Activated T-helper 9 cell treated with anti-CD3 and anti-CD28 coated beads, Interleukin-2, amount 50 U/mL, for 16 hours (primary cell): Measurements from ENCODE around the gene HTR1E.
"Not testable (repeated sequence)": the region's sequence is repeated elsewhere in the genome, so short reads cannot be mapped to it uniquely, and the experiment has no call there.

Source experiments
- DNase-seq: peaks from one replicate; pipeline ENCODE4 v3.0.0-alpha.2; 2020; ENCODE audit warnings: low read depth

Gene HTR1E, protein sequence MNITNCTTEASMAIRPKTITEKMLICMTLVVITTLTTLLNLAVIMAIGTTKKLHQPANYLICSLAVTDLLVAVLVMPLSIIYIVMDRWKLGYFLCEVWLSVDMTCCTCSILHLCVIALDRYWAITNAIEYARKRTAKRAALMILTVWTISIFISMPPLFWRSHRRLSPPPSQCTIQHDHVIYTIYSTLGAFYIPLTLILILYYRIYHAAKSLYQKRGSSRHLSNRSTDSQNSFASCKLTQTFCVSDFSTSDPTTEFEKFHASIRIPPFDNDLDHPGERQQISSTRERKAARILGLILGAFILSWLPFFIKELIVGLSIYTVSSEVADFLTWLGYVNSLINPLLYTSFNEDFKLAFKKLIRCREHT

DNA sequence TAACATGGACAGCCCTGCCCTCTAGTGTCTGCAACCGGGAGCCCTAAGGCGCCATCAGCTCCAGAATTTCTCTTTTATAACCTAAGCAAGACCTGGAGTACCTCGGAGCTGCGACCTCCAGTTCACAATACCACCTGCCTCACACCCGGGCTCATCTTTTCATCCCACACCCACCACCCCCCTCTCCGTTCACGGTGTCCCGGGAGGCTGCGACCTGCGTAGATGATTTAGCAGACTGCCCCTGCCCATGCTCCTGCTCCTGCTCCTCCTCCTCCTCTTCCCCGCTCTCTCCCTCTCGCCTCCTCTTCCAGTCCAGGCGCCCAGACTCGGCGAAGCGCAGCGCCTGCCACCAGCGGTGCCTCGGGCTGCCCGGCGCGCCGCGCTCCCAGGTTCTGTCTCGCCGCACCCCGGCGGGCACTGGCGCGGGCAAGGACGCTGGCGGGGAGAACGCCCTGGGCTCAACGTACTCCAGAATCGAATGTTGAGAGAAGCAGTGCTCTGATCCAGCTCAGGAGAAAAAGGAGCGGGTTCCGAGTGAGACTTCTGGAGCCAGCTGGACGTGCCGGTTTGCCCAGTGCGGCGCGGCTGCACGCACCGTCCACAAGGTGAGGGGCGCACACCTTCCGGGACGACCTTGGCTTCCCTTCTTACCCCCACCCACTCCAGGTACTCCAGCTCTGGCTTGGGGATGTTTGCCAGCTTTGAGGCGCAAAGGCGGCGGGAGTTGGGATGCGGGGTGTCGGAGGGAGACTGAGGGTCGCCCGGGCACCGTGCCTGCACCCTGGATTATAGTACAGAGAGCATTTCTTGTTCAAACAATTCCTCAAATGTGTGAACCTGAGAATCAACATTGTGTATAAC lies at the start of gene HTR1E:
HTR1E (plus strand) TSS at position 310 of the 861 bp plus-strand sequence. CDS start 77,807 bp downstream, outside the sequence.
- no peak for DNase-seq

DNA sequence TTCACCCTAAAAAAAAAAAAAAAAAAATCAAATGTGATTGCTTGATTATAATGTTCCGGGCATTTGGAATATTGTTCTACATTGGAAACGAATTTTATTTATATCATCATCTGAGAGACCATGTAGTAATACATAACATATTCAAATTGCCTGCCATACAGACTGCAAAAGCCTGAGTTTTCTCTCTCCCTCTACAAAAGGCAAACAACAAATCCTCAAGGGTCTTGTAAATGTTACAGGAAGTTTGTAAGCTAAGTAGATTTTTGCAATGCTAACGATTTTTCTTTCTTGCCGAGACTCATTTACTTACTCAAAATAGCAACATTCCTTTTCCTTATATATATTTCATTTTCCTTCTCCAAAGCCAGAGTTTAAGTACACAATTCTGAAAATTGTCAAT lies 49.0 kb upstream of the HTR1E start:
- no peak for DNase-seq

DNA sequence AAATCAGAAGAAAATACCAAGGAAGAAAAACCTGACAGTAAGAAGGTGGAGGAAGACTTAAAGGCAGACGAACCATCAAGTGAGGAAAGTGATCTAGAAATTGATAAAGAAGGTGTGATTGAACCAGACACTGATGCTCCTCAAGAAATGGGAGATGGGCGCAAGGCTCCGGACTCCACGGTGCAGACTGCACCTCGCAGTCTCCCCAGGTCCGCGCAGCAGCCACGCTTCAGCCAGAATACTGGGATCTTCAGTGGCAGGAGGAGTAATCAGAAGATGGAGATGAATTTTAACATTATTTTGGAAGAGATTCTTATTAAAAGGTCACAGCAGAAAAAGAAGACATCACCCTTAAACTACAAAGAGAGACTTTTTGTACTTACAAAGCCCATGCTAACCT lies 40.1 kb upstream of the HTR1E start:
- DNase-seq: not testable (repeated sequence)

DNA sequence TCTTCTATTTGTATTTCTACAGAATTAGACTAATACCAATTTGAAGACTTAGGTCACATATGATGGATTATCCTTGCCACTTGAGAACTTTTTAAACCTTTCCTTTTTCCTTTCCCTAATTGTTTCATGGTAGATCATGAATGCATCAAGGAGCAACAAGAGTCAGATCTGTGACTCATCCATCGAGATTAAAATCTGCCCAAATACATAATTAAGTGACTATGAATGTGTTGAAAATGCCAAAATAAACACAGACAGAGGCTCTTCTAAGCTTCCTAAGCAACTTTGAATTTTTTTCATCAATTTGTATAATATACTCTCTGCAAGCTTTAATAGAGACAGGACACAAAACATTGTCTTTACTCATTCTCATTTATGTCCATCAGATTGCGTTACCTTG lies 23.5 kb upstream of the HTR1E start:
- no peak for DNase-seq

DNA sequence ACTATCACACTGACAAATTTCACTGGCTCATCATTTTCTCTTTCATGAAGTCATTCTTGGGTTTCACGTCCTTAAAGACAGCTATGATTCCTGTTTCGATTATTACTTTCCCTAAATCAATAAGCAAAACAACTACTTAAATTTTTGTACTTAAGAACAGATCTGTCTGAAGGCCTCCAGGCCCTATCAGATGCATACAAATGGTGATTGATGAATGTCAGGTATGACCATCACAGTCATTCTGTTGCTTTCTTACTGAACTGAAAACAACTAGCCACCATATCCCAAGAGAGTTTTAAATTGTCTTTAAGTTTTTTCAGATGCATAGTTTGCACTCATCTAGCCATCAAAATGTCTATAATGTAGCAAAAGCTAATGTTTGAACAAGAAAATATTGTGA lies 20.9 kb upstream of the HTR1E start:
- no peak for DNase-seq

DNA sequence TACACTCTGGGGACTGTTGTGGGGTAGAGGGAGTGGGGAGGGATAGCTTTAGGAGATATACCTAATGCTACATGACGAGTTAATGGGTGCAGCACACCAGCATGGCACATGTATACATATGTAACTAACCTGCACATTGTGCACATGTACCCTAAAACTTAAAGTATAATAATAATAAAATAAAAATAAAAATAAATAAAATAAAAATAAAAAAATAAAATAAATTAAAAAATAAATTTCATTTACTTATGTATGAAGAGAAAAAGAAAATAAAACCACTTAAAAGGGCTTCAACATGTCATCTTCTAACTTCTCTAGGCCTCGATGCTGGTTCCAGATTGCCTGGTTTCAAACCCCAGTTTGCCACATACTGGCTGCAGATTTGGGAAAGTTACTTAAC lies 10.2 kb upstream of the HTR1E start:
- DNase-seq: not testable (repeated sequence)

DNA sequence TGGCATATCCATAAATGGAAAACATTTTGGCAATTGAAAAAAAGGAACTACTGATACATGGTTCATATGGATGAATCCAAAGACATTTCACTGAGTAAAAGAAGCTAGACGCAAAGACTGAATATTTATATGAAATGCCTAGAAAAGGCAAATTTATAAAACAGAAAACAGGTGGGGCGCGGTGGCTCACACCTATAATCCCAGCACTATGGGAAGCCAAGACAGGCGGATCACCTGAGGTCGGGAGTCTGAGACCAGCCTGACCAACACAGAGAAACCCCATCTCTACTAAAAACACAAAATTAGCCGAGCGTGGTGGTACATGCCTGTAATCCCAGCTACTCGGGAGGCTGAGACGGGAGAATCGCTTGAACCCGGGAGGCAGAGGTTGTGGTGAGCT lies 9.5 kb upstream of the HTR1E start:
- not testable (repeated sequence) for DNase-seq

DNA sequence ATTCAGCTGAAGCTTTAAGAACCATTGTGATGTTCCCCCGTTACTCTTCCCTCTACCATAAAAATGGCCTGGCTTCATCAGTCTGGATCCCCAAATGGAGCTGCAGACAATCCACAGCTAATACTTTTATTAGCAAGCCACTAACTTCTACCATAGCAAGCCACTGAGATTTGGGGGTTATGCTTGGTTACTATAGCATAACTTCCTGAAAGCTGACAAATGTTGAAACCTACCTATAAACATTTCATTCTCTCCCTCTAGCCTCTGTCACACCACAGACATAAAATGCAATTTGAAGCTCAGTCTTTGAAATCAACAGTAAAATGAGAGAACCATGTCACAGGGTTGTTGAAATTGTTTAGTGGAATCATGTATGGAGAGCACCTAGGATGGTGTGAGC lies 3.0 kb upstream of the HTR1E start:
- no peak for DNase-seq

DNA sequence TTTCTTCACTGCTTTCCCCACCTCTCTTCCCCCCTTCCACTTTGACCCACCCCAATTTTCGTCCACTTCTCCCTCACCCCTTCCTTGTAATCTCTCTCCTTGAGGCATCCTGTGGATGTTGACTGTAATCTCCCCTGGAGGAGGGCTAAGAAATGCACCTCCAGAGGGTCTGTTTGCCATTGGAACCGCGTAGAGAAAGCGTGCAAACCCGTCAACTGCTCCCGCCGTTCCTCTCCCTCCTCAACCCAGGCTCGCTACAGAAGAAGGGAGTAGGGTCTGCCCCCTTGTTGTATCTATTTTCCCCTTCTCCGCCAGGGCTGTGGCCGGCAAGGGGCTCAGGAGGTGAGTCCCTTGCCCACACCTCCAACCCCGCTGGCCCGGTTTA lies 502 bp upstream of the HTR1E start:
- DNase-seq: no peak

DNA sequence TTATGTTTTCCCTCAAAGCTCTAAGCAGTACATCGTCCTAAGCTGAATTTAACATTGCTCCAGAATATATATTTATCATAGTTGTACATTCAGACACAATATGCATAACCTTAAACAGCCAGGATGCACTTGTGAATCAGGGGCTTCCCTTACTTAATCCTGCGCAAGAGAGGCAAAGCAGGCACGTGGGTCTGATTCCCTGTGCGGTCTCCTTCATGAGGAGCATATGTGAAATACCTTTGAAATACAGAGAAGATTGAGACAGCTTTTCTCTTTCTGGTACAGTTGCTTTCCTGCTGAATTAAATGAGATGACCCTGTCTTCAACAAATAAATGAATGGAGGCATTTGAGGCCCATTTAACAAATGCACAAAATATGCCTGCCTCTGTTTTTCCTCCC lies 1.5 kb downstream of the HTR1E start:
- no peak for DNase-seq

DNA sequence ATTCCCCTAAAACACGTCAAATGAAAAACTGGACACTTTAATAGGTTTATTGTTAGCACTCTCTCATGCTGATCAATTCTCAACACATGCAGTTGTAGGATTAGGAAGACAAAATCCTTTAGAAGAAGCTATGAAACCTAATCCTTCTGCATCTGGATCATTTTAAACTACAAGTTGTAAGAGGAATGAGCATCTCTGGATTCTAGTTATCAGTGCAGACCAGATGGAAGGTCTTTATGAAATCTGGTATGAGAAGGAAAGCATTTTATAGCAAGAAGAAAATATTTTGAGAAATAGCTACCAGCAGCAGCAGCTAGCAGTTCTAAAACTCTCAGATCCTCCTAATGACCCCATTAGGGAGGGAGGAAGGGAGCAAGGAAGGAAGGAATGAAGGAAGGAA lies 4.1 kb downstream of the HTR1E start:
- no peak for DNase-seq

DNA sequence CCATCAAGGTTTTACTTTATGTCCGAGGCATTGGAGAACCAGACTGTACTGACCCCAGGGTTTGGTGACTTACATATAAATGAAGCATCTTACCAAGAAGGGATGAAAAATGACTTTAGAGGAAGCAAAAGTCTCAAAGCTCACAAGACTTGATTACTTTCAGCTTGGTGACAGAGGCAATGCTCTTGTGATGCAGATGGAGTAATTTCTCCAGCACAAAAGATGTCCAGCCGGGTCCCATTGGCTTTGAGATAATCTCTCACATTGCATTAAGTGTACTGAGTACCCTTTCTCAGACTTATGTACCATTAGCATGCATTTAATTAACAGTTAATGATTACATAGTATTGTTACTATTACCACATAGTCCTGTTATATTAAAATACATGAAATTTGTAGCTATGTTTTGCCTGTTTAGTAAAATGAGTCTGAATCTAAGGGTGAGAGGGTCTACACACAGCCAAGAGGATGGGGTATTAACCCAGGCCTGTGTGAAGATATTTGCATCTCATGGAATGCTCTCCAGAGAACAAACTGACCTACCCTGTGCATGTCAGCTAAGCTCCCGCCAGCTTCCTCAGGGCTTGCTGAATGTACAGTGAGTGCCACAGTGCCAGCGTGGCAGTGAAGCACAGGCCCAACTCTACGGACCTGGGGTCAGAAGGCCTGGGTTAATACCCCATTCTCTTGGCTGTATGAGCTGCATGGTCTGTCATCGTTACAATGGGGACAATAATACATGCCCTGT lies 5.6 kb downstream of the HTR1E start:
- DNase-seq: no peak

DNA sequence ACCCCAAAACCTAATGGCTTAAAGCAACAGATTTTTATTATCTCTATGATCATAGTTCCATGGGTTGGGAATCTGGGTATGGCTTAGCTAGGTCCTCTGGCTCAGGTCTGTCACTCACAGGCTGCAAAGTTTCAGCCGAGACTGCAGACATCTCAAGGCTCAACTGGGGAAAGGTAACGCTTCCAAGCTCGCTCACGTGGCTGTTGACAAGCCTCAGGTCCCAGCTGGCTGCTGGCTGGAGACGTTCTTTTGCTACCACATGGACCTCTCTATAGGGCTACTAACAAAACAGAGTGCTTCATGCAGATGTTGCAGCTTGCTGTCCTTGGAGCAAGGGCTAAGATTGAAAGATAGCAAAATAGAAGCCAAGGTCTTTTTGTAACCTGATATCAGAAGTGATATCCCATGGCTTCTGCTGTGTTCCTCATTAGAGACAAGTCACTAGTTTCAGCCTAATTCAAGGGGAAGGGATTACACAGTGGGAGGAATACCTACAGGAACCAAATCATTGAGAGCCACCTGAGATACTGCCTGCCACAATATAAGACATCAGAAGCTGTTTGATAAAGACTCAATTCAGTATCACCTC lies 6.6 kb downstream of the HTR1E start:
- DNase-seq: no peak

DNA sequence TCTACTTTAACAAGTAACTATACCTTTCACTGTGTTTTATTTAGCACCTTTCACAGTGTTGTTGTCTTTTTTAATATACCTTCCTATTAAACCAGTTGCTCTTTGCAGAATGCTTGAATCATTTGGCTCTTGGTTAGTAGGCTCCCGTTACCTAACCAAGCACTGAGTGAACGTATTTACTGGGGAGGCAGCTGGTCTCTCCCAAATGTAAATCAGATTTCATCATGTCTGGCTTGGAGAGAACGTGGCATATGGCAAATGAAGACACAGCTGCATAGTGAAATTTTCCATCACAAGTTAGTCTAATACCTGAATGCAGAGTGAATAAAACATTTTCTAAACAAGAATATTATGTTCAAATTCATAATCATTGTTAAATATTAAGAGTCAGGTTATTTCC lies 12.4 kb downstream of the HTR1E start:
- DNase-seq: no peak

DNA sequence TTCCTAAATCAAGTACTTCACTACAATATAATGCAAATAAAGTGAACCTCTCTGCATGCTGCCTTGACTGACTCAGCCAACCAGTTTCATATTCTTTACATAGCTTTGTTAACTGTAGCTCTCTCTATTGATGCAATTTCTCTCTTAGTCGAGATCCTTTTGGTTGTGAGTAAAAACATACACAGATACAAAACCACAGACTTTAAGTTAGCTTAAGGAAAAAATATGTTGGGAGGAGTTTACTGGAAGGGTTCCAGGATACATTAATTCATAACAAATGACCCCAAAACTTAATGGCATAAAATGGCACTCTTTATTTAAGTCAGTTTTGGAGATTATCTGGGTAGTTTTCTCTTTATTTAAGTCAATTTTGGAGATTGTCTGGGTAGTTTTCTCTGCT lies 15.7 kb downstream of the HTR1E start:
- DNase-seq: no peak

DNA sequence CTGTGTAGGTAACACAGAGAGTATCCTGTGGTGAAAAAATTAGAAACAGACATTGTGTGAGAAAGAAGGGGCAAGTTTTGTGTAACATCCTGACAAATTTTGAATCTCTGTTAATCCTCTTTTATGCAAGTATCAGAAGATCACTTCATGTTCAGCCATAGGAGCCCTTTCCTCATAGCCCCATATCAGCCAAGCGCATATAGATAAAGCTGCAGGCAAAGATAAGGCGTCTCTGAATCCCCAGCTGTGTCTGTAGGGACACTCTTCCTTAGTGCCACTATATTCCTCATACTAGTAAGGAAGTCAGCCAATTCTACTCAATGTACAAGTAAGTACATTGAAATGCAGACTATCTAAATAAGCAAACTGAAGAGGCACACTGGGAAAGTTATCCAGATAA lies 22.3 kb downstream of the HTR1E start:
- DNase-seq: no peak

DNA sequence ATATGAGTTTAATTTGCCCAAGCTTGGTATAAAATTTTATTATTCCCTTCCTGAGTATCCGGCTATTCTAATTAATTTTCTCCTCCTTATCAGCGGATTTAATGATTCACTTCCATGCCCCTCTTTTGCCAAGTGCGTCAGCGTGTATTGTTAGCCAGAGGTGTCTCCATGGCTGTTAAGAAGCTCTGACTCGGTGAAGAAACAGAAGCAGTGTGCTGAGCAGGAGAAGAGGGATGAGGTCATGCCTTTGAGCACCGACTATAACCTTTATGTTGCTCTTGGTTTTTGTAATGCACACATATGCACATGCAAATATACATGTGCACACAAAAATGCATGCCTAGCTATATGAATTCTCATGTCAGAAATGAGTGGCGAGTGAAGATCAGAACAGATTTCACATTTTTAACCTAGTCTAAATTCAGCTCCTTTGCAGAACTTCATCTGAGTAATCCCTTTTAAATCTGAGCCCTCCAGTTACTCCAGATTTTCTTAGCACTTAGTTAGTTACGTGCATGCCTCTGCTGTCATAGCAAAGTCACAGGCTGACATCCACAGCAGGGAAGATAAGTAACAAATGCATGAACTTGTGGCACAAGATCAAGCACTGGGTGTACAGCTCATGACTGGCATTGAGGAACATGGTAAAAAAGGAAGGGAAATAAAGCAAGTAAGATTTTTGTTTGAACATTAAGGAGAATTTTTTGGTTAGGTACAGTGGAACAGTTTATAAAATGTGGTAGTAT lies 24.3 kb downstream of the HTR1E start:
- DNase-seq: no peak

DNA sequence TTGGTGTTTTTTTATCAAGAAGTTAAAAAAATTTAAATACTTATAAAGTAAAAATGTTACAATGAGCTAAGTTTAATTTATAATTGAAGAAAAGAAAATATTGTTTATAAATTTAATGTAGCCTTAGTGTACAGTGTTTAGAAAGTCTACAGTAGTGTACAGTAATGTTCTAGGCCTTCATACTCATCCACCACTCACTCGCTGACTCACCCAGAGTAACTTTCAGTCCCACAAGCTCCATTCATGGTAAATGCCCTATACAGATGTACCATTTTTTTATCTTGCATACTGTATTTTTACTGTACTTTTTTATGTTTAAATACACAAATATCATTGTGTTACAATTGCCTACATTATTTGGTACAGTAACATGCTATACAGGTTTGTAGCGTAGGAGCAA lies 26.0 kb downstream of the HTR1E start:
- no peak for DNase-seq

DNA sequence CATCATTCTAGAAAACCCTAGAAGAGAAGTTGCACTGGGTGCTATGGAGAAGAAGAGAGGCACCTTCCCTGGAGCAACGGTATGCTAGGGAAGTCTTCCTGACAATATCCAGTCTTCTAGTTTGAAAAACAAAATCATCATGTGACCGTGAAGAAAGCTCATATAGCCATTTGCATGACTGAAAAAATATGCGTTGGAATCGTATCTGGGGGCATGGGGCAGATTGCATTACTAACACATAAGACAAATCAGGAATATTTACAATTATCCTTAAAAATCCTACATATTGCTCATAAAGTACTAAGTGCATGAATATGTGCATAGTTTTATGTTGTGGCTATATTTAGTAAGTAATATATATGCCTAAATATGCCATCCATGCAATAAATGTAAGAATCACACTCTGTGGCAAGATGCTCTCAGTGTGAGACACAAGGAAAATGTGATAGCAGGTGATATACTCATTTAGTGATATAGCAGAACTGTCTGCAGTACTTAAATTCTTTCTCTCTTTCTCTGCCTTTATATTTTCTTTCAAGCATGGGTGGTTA lies 26.8 kb downstream of the HTR1E start:
- no peak for DNase-seq

DNA sequence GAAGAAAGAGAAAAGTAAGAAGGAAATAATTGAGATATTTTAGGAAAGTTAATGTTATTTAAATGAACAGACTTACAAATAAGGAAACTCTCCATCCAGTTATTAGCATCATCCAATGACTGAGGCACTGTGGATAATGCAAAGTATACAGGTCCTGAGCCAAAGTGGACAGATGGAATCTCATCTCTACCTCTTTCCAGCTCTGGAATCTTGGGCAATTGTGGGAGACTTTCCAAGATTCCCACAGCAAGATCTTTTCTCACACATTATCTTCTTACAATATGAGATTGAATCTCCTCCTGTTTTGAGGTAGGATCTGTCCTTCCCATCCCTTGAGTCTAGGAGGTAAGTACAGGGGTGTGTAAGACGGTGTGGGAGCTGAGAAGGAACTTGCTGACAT lies 28.9 kb downstream of the HTR1E start:
- DNase-seq: no peak

DNA sequence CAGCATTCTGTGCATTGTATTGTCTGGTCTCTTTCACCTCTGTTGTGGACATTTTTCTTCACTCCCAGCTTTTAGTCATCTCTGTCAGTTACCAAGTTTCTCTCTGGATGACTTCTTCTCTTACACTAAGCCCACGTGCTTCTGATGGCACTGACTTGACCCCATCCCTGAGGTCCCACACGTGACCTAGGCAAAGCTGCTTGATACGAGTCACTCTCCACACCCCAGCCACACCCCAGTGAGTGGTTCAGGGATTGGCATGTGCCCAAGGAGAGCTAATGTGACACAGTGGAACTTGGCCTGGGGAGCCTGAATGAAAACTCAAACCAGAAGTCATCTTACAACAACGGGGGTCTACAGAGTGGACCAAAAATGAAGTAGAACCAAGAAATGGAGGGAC lies 32.2 kb downstream of the HTR1E start:
- no peak for DNase-seq
